Smooth muscle cell (in vitro differentiated cells): ENCODE data around the gene DMPK. TPM values are rescaled to one million over a fixed set of nuclear protein-coding genes. Genes with fewer than 3 reads are reported as not detected.

Experiments
- DNase-seq: peaks from one replicate; lab custom pipeline; 2025; ENCODE audit not compliant: unreplicated experiment; lab: John Stamatoyannopoulos, UW
- H2AFZ ChIP-seq: fragments of 200-600 bp; sonication (generic); 2 replicates; pipeline ENCODE4 v1.6.0; 2016; ENCODE audit warnings: antibody characterized with exemption, low read depth, mild to moderate bottlenecking
- H3F3A ChIP-seq: fragments of 200-600 bp; sonication (generic); 2 replicates; pipeline ENCODE4 v1.6.0; 2017; ENCODE audit warnings: antibody characterized with exemption, low read depth
- H3K27ac ChIP-seq: fragments of 200-600 bp; sonication (generic); 2 replicates; pipeline ENCODE4 v1.5.1; 2016; ENCODE audit warnings: low read depth, mild to moderate bottlenecking
- H3K27me3 ChIP-seq: fragments of 200-600 bp; sonication (generic); 2 replicates; pipeline ENCODE4 v1.6.1; 2016; ENCODE audit warnings: low read depth, mild to moderate bottlenecking
- H3K36me3 ChIP-seq: fragments of 200-600 bp; sonication (generic); 2 replicates; pipeline ENCODE4 v1.5.1; 2016; ENCODE audit warnings: low read depth
- H3K4me1 ChIP-seq: fragments of 200-600 bp; sonication (generic); 2 replicates; pipeline ENCODE4 v1.5.1; 2016; ENCODE audit warnings: low read depth
- H3K4me2 ChIP-seq: fragments of 200-600 bp; sonication (generic); 2 replicates; pipeline ENCODE4 v1.6.0; 2016; ENCODE audit warnings: mild to moderate bottlenecking
- H3K4me3 ChIP-seq: fragments of 200-600 bp; sonication (generic); 2 replicates; pipeline ENCODE4 v1.5.1; 2016; ENCODE audit warnings: mild to moderate bottlenecking
- H3K79me2 ChIP-seq: fragments of 200-600 bp; sonication (generic); 2 replicates; pipeline ENCODE4 v1.6.0; 2016; ENCODE audit warnings: low read depth, mild to moderate bottlenecking
- H3K9ac ChIP-seq: fragments of 200-600 bp; sonication (generic); 2 replicates; pipeline ENCODE4 v1.6.0; 2016; ENCODE audit warnings: low read depth
- H3K9me3 ChIP-seq: fragments of 200-600 bp; sonication (generic); replicated peaks from 2 replicates; pipeline ENCODE4 v1.5.1; 2016; ENCODE audit warnings: low read depth
- H4K20me1 ChIP-seq: fragments of 200-600 bp; sonication (generic); 2 replicates; pipeline ENCODE4 v1.6.0; 2016; ENCODE audit warnings: low read depth
- WGBS: methylation state at CpG from one replicate; pipeline ENCODE4 v1.1.7; 2016; ENCODE audit warnings: low lambda C conversion rate; 5-methylcytosine and 5-hydroxymethylcytosine counted together
- polyA plus RNA-seq: library from polyadenylated mRNA; unstranded; fragments of >200 nt; fragmentation: Nextera tagmentation; extraction: Ambion mirVana; gene quantifications from 2 replicates; pipeline ENCODE4 v1.2.1, GENCODE V29; 2016
- total RNA-seq: library from RNA; depleted of rRNA; stranded (reverse); fragments of >200 nt; gene quantifications from 2 replicates; pipeline ENCODE4 v1.2.3, GENCODE V29; 2014
- TF ChIP-seq, protein P1 (sequence below): fragments of 200-600 bp; sonication (generic); IDR thresholded peaks from 2 replicates; pipeline ENCODE4 v1.5.1; 2017; ENCODE audit warnings: borderline replicate concordance, mild to moderate bottlenecking, antibody characterized with exemption; ENCODE audit not compliant: insufficient read depth, poor library complexity, severe bottlenecking

The DMPK gene
- total and polyA plus RNA-seq, 2 experiments from 2014 or later = 23.6 to 32.7 TPM

DNA sequence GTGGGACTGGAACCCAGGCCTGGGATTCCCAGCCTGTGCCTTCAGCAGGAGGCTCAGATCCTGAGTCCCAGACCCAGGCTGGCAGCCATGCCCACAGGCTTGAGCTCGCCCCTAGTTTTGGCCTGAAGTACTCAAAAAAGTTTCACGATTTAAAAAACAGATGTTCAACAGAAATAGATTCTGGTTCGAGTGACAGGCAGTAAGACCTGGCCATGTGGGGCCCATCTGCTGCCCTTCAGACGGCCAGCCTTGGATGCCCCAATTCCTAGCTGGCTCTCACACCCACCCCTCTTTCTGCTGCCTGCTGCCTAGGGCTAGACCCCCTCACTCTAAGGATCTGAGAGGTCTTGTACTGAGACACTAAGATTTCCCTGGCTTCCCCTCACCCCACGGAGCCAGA, 2.8 kb upstream of the DMPK start:
- H3K27ac ChIP-seq = peak overlapping the region; percentile 93
- H3K9ac ChIP-seq = no peak overlapping the region

DNA sequence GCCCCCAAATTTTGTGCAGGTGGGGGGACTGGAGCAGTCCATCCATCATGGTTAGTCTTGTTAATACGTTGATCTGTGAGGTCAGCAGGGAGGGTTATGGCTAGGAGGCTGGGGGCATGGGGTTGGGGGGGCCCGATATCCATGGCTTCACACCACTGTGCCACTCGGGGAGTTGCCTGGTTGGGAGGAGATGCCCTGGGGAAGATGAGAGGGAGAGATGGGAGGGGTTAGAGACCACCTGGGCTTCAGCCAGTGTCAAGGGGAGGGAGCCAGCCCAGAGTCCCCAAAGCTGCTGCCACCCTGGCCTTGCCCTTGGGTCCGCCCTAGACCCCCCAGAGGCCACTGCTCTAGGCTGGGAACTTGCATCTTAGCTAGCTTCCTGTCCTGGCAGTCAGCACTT, 1.8 kb upstream of the DMPK start:
- no peaks in the 10 kb centered on the region for H3K9me3 ChIP-seq
- peaks cover 42% of the 10 kb centered on the region for H3K79me2 ChIP-seq
- H4K20me1 ChIP-seq = peaks cover 57% of the 10 kb centered on the region
- no peak overlapping the region for H3K4me3 ChIP-seq
- 96% methylated on average over 2 of the region's 4 CpGs for WGBS
- no peak overlapping the region for H2AFZ ChIP-seq
- H3K9ac ChIP-seq = no peak overlapping the region
- H3K27me3 ChIP-seq = no peaks in the 10 kb centered on the region
- H3K27ac ChIP-seq = peak overlapping the region; percentile 93
- H3K36me3 ChIP-seq = no peaks in the 10 kb centered on the region
- peaks cover 24% of the 10 kb centered on the region for H3K4me1 ChIP-seq
- no peak for DNase-seq
- TF ChIP-seq, protein P1, sequence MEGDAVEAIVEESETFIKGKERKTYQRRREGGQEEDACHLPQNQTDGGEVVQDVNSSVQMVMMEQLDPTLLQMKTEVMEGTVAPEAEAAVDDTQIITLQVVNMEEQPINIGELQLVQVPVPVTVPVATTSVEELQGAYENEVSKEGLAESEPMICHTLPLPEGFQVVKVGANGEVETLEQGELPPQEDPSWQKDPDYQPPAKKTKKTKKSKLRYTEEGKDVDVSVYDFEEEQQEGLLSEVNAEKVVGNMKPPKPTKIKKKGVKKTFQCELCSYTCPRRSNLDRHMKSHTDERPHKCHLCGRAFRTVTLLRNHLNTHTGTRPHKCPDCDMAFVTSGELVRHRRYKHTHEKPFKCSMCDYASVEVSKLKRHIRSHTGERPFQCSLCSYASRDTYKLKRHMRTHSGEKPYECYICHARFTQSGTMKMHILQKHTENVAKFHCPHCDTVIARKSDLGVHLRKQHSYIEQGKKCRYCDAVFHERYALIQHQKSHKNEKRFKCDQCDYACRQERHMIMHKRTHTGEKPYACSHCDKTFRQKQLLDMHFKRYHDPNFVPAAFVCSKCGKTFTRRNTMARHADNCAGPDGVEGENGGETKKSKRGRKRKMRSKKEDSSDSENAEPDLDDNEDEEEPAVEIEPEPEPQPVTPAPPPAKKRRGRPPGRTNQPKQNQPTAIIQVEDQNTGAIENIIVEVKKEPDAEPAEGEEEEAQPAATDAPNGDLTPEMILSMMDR = no peak
- H3K4me2 ChIP-seq = peak overlapping the region; percentile 88
- peaks cover 15% of the 10 kb centered on the region for H3F3A ChIP-seq

More for the DNA sequence above, 2.8 kb upstream of the DMPK start:
- no peaks in the 10 kb centered on the region for H3K27me3 ChIP-seq
- WGBS = 91% methylated on average over 5 of the region's 5 CpGs
- TF ChIP-seq, protein P1 = no peak
- no peaks in the 10 kb centered on the region for H3K36me3 ChIP-seq
- peaks cover 15% of the 10 kb centered on the region for H3F3A ChIP-seq
- peaks cover 24% of the 10 kb centered on the region for H3K4me1 ChIP-seq
- H2AFZ ChIP-seq = no peak overlapping the region
- DNase-seq = no peak
- no peaks in the 10 kb centered on the region for H3K9me3 ChIP-seq
- peaks cover 56% of the 10 kb centered on the region for H4K20me1 ChIP-seq
- no peak overlapping the region for H3K4me3 ChIP-seq
- H3K79me2 ChIP-seq = peaks cover 49% of the 10 kb centered on the region
- H3K4me2 ChIP-seq = no peak overlapping the region

DNA sequence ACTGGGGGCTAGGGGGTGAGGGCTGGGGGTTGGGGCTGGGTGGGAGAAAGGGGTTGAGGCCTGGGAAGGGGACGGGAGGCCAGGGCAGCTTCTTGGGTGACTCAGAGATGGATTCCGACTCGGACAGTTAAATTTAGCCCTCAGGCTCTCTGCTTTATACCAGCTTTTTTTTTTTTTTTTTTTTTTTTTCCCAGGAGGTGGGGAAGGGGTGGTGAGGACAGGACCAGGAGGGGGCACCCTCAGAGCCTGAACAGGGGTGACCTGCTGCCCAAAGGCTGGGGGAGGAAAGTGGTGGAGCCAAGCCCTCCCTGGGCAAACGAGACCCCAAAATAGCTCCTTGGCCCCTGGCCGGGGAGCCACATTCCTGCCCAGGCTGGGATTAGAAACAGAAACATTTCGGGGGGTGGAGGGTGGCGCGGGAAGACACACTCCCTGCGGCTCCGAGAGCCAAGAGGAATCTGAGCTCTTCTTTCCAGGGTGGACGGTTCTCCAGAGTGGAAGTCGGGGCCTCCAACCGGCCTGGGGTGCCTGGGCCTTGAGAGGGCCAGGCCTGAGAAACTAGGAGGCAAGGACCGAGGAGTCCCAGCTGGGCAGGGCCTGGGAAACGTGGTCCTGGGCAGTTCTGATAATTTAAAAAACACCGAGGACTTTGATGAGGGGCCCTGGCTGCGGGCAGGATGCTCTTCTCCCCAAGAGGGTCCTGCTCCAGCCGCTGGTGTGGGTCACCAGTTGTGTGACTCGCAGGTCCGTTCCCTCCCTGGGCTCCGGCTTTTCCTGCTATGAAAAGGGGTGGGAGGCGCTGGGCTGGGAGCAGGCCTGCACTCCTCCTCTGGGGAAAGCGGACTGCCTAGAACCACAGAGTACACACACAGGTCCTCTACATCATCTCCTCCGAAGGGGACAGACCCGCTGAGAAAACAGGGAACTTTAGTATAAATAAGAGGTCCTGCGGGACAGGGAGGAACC, 813 bp upstream of the DMPK start:
- Histone ChIP-seq H3K27me3 (no peaks in the 10 kb centered on the region), H4K20me1 (peaks cover 58% of the 10 kb centered on the region), H3K9ac (peak overlapping the region; percentile 34), H3K4me2 (peak overlapping the region; percentile 88), H3K4me1 (peaks cover 27% of the 10 kb centered on the region), H2AFZ (no peak overlapping the region), H3K27ac (peak overlapping the region; percentile 93), H3K4me3 (peak overlapping the region; percentile 43), H3K79me2 (peaks cover 34% of the 10 kb centered on the region), H3K9me3 (no peaks in the 10 kb centered on the region), H3K36me3 (no peaks in the 10 kb centered on the region), H3F3A (peaks cover 15% of the 10 kb centered on the region)
- WGBS = 15% methylated on average over 25 of the region's 26 CpGs
- TF ChIP-seq, protein P1 = no peak
- DNase-seq = peak; percentile 56
